A172 (cell line): ENCODE data around the gene RNLS. TPM values are rescaled to one million over a fixed set of nuclear protein-coding genes. Genes with fewer than 3 reads are reported as not detected.
"Not testable (repeated sequence)": the region's sequence is repeated elsewhere in the genome, so short reads cannot be mapped to it uniquely, and the experiment has no call there.

Source experiments
- DNase-seq: peaks from one replicate; pipeline ENCODE4 v3.0.0-alpha.2; 2015; ENCODE audit warnings: low spot score
- total RNA-seq: library from RNA; depleted of rRNA; stranded (reverse); fragments of >200 nt; shearing (Covaris generic); gene quantifications from 2 replicates; pipeline ENCODE4 v1.2.3, GENCODE V29; 2014

RNLS gene
- total RNA-seq, 1 experiment from 2014 or later = 25.1 TPM

- no peak for DNase-seq
Measured at GRCh38 chr10:88346144-88346977, 236.8 kb downstream of the RNLS start.

DNA sequence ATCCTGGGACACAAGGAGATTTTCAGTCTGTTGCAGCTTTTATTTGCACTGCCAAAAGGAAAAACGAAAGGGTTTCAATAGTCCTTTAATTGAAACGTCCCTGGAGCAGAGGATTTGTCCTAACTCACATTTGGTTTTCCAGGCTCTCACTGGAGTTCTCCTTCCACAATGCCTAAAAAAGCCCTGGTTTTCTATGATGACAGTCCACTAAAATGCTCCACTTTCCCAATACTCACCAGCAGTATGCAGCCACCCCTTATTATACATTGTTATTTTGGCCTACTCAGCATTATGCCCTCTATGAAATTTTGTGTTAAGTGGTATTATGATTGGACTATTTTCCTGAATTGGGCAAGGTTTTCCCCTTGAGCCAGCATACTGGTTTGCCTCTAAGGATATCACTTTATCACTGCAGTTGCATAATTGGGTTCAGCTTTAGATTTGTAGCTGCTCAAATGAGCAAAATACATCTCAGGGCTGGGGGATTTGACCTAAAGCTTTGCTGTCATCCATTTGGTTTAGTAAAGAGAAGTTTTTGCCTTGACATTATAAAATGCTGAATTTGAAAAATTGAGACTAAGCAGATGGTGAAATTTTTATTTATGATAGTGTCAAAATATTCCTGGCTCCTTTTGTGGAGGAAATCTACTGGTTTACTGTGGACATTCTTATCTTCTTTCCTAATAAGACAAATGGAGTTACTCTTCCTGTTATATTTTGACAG lies 239.2 kb downstream of the RNLS start:
- DNase-seq = no peak

DNA sequence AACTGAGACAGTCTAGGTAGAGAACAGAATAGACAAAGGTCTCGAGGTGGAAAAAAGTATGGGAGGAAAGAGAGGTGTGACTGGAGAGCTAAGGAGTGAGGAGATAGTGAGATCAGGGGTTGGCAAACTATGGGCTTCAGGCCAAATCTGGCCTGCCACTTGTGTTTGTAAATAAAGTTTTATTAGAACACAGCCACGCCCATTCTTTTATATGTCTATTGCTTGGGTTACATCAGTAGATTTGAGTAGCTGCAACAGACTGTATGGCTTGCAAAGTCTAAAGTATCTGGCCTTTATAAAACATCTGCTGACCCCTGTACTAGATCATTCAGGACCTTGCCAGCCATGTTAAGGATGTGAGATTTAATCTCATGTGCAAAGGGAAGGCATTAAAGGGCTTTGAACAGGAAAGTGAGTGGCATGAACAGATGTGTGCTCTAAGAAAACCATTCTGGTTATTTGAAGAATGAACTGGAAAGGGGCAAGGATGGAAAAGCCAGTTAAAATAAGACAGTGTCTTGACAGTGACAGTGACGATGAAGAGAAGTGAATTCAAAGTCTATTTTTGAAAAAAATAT lies 240.3 kb downstream of the RNLS start:
- no peak for DNase-seq

GRCh38 chr10:88337134-88337533 lies 246.0 kb downstream of the RNLS start:
- no peak for DNase-seq

DNA sequence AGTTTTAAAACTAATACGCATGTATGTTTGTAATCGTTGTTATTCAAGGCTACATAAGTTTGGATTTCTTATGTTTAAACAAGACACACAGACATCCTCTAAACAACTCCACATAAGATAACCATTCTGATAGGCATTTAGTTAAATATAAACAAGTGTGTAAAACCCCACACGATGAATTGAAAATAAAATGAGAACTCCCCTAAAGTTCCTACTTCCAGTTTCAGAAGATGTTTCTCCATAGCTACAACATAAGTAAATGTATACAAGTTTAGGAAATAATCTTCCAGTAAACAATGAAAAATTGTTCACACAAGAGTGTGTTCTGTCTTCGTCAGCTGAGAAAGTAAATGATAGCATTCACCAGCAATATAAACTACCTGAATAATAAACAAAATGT lies 246.8 kb downstream of the RNLS start:
- DNase-seq = no peak

GRCh38 chr10:88333248-88333630 lies 249.9 kb downstream of the RNLS start:
- DNase-seq = no peak

GRCh38 chr10:88332503-88333247 lies 250.4 kb downstream of the RNLS start:
- no peak for DNase-seq

DNA sequence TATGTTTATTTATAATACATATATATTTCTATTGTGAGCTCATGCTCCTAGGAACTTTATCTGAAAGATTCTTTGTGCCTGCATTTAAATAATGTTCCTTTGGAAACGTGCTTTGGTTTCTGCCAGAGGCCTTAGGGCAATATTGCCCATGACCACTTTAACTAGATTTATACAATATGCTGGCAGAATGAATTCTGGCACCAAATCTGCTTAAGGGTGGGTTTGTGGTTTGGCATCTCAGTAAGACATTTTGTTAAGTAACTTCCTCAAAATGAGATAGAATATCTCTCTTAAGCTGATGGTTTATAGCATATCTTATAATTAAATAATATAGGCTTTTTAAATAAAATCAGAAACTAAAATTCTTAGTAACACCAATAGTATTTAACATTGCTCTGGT lies 252.9 kb downstream of the RNLS start:
- no peak for DNase-seq

- no peak for DNase-seq
Measured at GRCh38 chr10:88322324-88323063, 260.6 kb downstream of the RNLS start.

GRCh38 chr10:88319960-88320517 lies 263.1 kb downstream of the RNLS start:
- no peak for DNase-seq

DNA sequence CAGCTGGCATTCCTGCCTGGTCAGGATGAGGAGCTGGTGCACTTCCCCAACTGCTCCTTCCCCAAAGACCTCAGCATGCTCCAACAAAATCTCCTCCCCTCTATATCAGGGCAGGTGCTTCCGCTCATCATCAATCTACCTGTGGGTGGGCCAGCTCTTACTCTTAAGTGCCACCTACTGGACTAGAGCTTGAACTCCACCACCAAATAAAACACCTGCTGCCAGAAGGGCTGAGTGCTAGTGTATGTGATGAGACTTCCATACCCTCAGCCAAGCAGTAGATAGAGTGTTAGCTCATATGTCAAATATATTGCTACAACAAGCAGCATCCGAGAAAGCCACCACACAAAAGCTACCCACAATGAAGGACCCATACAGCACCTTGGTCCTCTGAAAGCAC lies 264.3 kb downstream of the RNLS start:
- peak; percentile 1 for DNase-seq

DNA sequence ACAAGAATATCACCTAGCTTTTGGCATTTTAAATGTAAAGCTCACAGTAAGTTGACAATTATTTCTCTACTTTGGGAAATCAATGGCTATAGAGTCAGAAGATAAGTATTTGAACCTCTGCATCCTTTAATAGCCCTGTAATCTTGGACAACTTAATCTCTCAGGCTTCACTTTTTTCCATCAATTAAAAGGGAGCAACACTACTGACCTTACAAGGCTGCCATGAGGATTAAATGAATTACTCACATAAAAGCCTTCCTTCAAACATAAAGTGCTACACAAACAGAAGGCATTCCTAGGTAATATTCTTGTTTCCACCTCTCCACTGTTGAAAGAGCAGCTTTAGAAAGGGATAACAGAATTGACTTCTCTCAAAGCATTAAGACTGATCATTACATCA lies 266.0 kb downstream of the RNLS start:
- no peak for DNase-seq

- DNase-seq = no peak
Measured at GRCh38 chr10:88316292-88316861, 266.7 kb downstream of the RNLS start.

- DNase-seq = no peak
Measured at GRCh38 chr10:88315755-88316154, 267.4 kb downstream of the RNLS start.

GRCh38 chr10:88314362-88314761 lies 268.8 kb downstream of the RNLS start:
- DNase-seq = no peak

GRCh38 chr10:88313878-88314277 lies 269.2 kb downstream of the RNLS start:
- DNase-seq = no peak

DNA sequence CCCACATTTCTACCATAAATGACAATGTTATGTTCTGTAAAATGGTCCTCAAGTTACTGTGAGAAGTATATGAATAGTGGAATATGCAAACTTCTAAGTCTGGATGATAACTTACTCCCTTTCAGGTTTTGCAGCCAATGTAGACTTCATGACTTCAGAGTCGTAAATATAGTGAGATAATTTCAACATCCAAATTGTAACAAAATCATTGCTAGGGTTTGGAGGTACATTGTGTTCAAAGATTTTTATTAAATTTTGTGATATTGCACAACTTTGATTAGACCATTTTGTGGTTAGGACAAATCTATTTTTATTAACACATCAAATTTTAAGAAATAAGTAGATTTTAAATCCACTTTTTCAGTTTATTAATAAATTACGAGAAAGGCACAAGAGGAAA lies 270.3 kb downstream of the RNLS start:
- no peak for DNase-seq

- DNase-seq = no peak
Measured at GRCh38 chr10:88311264-88311663, 271.9 kb downstream of the RNLS start.

DNA sequence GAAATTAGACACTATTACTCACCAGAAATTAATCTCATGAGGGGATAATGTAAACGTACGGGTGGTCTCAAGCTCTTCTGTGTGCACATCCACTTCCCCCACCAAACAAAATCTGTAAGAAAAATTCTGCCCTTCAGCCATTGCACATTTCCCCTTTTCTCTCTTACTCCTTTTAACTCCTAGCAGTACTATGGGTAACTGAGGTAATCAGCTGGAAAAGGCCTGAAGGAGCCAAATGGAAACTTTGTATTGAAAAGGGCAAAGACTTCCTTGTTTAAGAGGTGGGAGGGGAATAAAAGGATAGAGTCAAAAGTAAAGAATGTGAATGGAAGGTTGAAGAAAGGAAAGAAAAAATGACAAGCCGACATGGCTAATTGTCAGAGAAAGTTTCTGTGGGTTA lies 273.8 kb downstream of the RNLS start:
- no peak for DNase-seq

DNA sequence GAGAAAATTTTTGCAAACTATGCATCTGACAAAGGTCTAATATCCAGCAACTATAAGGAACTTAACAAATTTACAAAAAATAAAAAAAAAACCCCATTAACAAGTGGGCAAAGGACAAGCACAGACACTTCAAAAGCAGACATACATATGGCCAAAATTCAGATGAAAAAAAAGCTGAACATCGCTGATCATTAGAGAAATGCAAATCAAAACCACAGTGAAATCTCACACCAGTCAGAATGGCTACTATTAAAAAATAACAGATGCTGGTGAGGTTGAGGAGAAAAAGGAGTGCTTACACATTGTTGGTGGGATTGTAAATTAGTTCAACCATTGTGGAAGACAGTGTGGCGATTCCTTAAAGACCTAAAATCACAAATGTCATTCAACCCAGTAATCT lies 274.8 kb downstream of the RNLS start:
- not testable (repeated sequence) for DNase-seq

DNA sequence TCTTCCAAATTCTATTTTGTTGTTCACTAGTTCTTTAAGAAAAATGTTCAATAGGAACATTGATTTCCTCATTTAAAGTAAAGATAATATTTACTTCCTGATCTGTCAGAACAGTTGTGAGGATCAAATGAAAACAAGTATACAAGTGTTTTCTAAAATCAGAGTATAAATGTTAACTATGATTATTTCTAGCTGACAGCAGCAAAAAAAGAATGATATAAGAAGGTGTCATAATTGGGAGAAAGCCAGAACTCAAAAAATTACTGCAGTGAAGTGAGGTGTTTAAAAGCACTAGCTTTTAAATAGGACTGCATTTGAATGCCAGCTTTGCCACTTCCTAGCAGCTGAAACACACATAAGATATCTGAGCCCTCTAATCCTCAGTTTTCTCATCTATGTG lies 283.3 kb downstream of the RNLS start:
- no peak for DNase-seq
